Ramos (cell line): ENCODE results near the gene ZCCHC10.
"Not testable (repeated sequence)": the region's sequence is repeated elsewhere in the genome, so short reads cannot be mapped to it uniquely, and the experiment has no call there.

ENCODE experiments used
- in situ Hi-C: fragments of 300-500 bp; cut with MboI; formaldehyde crosslinking; loops from one replicate; pipeline ENCODE4 v1.14.3; 2022; ENCODE audit warnings: low sequenced_read_pairs; ENCODE audit not compliant: unreplicated experiment

ZCCHC10 gene

DNA sequence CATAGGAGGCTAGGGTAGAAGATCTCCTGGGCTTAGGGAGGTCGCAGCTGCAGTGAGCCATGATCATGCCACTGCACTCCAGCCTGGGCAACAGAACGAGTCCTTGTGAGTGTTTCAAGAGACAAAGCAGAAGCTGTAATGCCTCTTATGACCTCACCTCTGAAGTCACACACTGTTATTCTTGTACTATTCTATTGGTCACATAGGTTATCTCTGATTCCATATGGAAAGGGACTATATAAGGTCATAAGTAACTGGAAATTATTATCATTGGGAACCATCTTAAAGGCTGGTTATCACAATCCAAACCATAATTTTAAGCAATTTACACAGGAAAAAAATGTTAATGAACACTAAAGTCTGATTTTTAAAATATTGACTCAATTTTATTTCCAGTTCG, 45.1 kb downstream of the ZCCHC10 start:
- in situ Hi-C loops, result no loop called here

DNA sequence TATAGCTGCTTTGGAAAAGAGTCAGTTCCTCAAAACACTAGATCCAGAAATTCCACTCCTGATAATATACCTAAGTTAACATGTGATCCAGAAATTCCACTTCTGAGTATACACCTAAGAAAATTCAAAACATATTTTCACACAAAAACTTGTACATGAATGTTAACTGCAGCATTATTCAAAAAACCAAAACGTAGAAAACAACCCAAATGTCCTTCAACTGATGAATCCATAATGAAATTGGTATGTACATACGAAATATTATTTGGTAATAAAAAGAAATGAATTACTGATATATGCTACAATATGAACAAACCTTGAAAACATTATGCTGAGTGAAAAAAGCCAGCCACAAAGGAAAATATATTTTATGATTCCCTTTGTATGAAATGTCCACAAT, 46.4 kb downstream of the ZCCHC10 start:
- in situ Hi-C loops, result no loop called here

GRCh38 chr5:132979367-132979940, 46.9 kb downstream of the ZCCHC10 start:
- in situ Hi-C loops, result no loop called here

DNA sequence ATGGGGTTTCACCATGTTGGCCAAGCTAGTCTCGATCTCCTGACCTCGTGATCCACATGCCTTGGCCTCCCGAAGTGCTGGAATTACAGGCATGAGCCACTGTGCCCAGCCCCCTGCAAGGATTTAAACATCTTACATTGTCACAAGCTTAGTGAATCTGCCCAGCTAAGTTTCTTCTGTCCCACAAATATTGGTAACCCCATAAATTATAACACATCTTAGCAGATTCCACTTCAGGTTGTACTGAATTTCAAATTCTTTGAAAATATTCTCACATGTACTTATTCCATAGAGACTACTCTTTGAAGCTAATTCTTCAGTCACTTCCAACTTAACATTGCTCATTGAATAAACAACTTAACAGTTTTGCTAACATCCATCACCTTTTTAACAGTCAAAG, 49.5 kb downstream of the ZCCHC10 start:
- in situ Hi-C loops, result no loop called here

DNA sequence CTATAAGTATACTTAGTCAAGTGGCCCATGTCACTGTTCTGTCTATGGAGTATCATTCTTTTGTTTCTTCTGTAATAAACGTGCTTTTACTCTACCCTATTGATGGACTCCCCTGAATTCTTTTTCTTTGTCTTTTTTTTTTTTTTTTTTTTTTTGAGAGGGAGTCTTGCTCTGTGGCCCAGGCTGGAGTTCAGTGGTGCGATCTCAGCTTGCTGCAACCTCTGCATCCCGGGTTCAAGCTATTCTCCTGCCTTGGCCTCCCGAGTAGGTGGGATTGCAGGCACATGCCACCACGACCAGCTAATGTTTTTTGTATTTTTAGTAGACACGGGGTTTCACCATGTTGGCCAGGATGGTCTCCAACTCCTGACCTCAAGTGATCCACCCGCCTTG, 53.9 kb downstream of the ZCCHC10 start:
- in situ Hi-C loops, result not testable (repeated sequence)

DNA sequence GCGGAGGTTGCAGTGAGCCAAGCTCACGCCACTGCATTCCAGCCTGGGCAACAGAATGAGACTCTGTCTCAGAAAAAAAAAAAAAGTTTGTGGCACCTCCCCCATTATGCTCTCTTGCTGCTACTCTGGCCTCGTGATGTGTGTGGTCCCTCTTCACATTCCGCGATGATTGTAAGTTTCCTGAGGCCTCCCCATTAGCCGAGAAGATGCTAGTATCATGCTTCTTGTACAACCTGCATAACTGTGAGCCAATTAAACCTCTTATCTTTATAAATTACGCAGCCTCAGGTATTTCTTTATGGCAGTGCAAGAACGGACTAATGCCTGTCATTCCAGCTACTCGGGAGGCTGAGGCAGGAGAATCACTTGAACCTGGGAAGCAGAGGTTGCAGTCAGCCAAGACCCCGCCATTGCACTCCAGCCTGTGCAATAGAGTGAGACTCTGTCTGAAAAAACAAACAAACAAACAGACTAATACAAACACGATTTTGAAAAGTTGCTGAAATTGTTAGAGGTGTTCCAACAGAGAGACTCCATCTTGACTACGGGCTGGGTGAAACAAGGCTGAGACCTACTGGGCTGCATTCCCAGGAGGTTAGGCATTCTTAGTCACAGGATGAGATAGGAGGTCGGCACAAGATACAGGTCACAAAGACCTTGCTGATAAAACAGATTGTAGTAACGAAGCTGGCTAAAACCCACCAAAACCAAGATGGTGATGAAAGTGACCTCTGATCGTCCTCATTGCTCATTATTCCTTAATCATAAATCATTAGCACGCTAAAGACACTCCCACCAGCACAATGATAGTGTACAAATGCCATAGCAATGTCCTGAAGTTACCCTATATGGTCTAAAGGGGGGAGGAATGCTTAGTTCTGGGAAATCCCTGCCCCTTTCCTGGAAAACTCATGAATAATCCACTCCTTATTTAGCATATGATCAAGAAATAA, 54.6 kb downstream of the ZCCHC10 start:
- in situ Hi-C loops, result no loop called here

DNA sequence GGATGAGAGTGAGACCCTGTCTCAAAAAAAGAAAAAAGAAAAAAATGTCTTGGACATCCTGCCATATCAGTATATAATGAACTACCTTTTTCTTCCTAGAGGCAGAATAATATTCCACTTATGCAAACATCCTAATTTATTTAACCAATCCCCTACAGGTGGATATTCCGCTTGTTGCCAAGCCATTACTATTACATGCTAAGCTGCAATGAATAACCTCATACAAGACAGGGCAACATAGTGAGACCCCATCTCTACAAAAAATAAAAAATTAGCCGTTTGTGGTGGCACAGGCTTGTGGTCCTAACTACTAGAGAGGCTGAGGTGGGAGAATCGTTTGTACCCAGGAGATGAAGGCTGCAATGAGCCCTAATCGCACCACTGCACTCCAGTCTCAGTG, 61.2 kb downstream of the ZCCHC10 start:
- in situ Hi-C loops, result no loop called here

DNA sequence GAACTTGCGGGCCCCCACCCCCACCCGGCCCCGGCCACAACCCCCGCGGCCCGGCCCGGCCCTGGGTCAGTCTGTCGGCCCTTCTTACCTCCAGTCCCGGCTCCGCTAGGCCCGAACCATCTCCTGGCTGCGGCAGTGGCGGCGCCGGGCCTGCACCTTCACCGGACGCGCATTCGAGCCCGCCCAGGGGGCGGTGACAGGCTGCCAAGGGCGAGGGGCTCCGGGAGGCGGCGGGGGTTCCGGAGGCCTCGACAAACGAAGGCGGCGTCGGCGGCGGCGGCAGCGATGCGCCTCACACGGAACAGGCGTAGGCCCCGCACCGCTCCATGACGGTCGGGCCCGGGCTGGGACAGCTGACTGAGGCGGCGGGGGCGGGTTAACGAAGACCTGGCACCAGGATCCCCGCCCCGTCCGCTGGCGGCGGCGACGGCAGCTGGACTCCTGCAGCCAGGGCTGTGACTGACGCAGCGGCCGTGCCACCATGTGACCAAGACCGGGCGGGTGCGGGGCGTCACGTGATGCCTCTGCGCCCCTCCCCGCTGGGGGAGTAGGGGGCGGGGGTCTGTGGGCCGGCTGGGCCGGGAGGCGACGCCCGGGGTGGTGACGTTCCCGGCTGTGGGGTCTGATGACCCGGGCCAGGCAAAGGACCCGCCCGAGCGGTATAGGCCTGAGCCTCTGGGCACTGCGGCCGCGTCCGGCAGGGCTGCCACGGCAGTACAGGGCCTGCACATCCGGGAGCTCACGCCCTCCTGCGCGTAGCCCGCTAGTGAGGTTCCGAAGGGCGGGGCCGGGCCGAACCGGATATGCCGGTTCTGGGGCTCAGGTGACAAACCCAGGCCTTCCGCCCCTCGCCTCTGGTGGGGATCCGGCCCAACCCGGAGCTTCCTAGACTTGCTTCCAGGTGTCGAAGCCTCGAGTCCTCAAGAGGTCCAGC, 62.9 kb downstream of the ZCCHC10 start, which contains the start of gene AFF4:
TSS of gene AFF4 (minus strand) at position 464 of the 934 bp plus-strand sequence. CDS start 26,445 bp downstream, outside the sequence.
- in situ Hi-C loops, result no loop called here

DNA sequence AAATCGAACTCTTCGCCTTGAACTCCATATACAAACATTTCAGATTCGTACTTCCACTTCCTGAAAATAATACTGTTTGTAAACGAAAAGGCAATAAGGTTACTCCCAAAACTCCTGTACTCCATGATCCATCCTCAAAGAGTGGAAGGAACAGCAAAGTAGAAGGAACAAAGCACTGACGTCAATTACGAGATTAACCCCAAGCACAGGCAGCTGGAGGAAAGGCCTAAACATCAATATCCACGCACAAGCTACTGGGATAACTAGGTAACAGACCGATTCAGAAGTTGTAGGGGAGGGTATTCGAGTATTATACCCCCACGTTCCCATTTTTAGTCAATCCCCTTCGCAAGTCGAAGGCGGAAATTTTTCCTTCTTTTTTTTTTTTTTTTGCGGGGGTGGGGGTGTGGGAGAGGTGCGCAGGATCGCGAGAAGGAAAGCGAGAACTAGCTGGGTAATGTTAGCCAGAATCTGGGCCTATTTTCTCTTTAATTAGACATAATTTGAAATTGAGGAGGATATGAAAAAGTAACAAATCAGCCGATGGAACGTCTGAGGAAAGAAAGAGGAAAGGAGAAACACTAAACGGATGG, 63.8 kb downstream of the ZCCHC10 start:
- in situ Hi-C loops, result no loop called here

- in situ Hi-C loops, result no loop called here
These were observed 64.5 kb downstream of the ZCCHC10 start for GRCh38 chr5:132961887-132962286.

- in situ Hi-C loops, result not testable (repeated sequence)
These were observed 65.1 kb downstream of the ZCCHC10 start for GRCh38 chr5:132961123-132961815.

DNA sequence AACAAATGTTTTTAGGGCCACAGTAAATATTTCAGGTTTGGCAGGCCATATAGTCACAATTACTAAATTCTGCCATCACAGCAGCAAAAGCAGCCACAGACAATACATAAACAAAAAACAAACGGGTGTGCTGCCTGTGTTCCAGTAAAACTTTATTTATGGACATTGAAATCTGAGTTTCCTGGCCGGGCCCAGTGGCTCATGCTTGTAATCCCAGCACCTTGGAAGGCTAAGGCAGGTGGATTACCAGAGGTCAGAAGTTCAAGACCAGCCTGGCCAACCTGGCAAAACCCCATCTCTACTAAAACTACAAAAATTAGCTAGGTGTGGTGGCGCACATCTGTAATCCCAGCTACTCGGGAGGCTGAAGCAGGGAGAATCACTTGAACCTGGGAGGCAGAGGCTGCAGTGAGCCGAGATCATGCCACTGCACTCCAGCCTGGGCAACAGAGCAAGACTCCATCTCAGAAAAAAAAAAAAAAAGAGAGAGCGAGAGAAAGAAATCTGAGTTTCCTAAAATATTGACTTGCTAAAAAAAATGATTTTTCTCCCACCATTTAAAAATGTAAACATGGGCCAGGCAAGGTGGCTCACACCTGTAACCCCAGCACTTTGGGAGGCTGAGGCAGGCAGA, 70.1 kb downstream of the ZCCHC10 start:
- in situ Hi-C loops, result not testable (repeated sequence)

GRCh38 chr5:132953710-132954109, 72.6 kb downstream of the ZCCHC10 start:
- in situ Hi-C loops, result no loop called here

GRCh38 chr5:132952829-132953228, 73.5 kb downstream of the ZCCHC10 start:
- in situ Hi-C loops, result no loop called here

GRCh38 chr5:132951897-132952296, 74.5 kb downstream of the ZCCHC10 start:
- in situ Hi-C loops, result no loop called here

DNA sequence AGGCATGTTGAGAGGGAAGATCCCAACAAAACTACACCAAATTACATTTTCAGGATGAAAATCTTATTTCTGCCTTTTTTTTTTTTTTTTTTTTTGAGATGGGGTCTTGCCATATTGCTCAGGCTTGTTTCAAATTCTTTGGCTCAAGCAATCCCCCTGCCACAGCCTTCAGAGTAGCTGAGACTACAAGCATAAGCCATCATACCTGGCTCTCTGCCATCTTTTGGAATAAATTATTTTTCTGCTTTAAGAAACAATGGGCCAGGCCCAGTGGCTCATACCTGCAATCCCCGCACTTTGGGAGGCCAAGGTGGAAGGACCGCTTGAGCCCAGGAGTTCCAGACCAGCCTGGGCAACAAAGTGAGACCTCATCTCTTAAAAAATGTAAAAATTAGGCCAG, 77.2 kb downstream of the ZCCHC10 start:
- in situ Hi-C loops, result no loop called here

DNA sequence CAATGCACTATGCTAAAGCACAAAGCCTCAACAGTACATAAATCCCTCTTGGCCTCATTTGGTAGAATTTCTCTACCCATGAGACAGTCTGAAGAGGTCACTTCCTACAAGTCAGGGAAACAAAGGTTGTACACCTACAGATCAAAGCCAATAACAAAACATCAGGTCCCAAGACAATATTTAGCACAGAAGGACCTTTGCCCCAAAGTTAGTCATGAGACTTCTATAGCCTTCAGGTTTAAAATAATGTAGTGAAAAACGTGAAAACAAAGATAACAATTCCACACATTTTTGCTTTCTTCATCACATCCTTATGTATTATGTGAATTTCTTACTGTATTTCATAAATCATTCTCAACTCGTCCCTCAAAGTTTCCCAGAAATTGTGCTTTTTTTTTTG, 78.7 kb downstream of the ZCCHC10 start:
- in situ Hi-C loops, result no loop called here
